BJ (cell line): ENCODE data around the gene ST3GAL3. TPM values are rescaled to one million over a fixed set of nuclear protein-coding genes. Genes with fewer than 3 reads are reported as not detected.

Experiments
- CTCF ChIA-PET: fragments of 350-600 bp; formaldehyde crosslinking; extraction: SDS; loops from one replicate; lab custom pipeline; 2021; ENCODE audit warnings: antibody characterized with exemption, inconsistent platforms; lab: Yijun Ruan, JAX
- POLR2A ChIA-PET: fragments of 300-600 bp; sonication (Branson Sonifier 250); formaldehyde crosslinking; extraction: SDS; loops from one replicate; lab custom pipeline; 2021; ENCODE audit warnings: antibody characterized with exemption; lab: Charles Lee
- DNase-seq: peaks from one replicate; pipeline ENCODE4 v3.0.0-alpha.2; 2011; ENCODE audit warnings: low read depth
- H3K27me3 ChIP-seq: 2 replicates; pipeline ENCODE4 v1.6.0; 2011; ENCODE audit warnings: low read length; ENCODE audit not compliant: control insufficient read depth, insufficient read depth
- H3K36me3 ChIP-seq: 2 replicates; pipeline ENCODE4 v1.5.1; 2011; ENCODE audit warnings: low read length; ENCODE audit not compliant: control insufficient read depth, insufficient read depth
- H3K4me3 ChIP-seq: 2 replicates; pipeline ENCODE4 v1.5.1; 2011; ENCODE audit warnings: low read depth, mild to moderate bottlenecking, control low read depth, low read length
- polyA plus RNA-seq: library from polyadenylated mRNA; depleted of rRNA; stranded (reverse); fragments of >200 nt; gene quantifications from 2 replicates; pipeline ENCODE4 v1.2.3, GENCODE V29; 2011
- TF ChIP-seq, protein P1 (sequence below): IDR thresholded peaks from 2 replicates; pipeline ENCODE4 v1.5.1; 2011; ENCODE audit warnings: low read depth, mild to moderate bottlenecking, control low read depth, inconsistent platforms, low read length, moderate library complexity; ENCODE audit not compliant: insufficient read depth

The ST3GAL3 gene
- polyA plus RNA-seq, 1 experiment: 24.2 TPM

DNA sequence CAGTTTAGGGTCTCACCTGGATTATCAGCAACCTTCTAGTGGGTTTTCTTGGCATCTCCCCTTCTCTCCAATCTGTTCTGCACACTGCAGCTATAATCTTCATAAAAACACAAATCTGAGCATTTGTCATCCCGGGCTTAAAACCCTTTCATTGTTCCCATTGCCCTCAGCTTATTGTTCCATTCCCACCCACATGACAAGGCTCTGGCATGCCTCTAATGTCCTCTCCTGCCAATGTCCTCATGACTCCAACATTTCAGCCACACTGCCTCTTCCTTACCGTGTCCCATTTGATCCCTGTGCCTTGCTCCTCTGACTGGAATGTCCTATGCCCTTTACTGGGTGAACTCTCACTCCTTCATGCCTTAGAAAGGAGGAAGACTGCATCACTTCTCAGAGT lies 255.0 kb downstream of the ST3GAL3 start:
- CTCF ChIA-PET: no interaction called here
- Histone ChIP-seq H3K4me3 (no peak overlapping the region), H3K36me3 (peaks cover 22% of the 10 kb centered on the region), H3K27me3 (no peaks in the 10 kb centered on the region)
- DNase-seq: no peak
- POLR2A ChIA-PET: no interaction called here
- TF ChIP-seq, protein P1, sequence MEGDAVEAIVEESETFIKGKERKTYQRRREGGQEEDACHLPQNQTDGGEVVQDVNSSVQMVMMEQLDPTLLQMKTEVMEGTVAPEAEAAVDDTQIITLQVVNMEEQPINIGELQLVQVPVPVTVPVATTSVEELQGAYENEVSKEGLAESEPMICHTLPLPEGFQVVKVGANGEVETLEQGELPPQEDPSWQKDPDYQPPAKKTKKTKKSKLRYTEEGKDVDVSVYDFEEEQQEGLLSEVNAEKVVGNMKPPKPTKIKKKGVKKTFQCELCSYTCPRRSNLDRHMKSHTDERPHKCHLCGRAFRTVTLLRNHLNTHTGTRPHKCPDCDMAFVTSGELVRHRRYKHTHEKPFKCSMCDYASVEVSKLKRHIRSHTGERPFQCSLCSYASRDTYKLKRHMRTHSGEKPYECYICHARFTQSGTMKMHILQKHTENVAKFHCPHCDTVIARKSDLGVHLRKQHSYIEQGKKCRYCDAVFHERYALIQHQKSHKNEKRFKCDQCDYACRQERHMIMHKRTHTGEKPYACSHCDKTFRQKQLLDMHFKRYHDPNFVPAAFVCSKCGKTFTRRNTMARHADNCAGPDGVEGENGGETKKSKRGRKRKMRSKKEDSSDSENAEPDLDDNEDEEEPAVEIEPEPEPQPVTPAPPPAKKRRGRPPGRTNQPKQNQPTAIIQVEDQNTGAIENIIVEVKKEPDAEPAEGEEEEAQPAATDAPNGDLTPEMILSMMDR: no peak

DNA sequence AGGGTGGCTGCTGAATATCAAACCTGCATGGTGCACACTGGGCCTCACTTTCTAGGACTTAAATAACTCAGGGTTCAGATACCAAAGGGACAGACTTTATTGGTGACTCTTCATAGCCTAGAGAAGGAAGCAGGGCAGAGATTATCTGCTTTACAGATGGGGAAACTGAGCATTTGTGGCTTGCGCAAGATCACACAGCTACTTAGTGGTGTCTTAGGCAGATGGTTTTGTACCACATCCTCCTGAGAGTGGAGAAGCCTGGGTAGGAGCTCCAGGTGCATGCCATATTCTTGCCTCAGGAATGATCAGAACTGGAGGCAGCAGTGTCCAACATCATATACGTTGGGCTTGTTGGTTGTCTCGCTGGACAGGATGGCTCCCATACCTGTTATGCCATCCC lies 255.7 kb downstream of the ST3GAL3 start:
- DNase-seq: no peak
- Histone ChIP-seq H3K27me3 (no peaks in the 10 kb centered on the region), H3K36me3 (peaks cover 16% of the 10 kb centered on the region), H3K4me3 (no peak overlapping the region)
- POLR2A ChIA-PET: no interaction called here
- TF ChIP-seq, protein P1: no peak
- CTCF ChIA-PET: interaction anchor here (0.6 kb wide), 1 partner anchor 202 kb away, joined by 3 read pairs; no protein-coding TSS in a partner anchor

DNA sequence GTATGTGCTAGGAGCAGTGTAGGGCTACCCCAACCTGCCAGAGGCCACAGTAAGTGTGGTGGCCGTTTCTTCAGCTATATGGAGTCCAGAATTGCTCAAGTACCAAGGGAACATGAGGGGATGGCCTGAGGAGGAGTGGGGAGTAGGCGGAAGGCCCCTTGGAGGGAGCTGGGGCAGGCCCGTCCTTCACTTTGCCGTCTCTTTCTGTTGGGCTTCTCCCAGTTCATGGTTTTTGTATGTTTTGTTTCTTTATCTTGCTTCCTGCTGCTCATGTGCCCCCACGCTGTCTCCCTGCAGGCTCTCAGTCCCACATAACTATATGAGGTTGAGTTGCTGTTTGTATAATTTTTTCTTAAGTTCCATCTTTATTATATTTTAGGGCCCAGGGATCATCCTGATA lies 256.6 kb downstream of the ST3GAL3 start:
- ChIA-PET POLR2A (no interaction called here), CTCF (interaction anchor here (1.2 kb wide), 2 partner anchors 12 to 17 kb away, joined by 3 read pairs; no protein-coding TSS in a partner anchor)
- TF ChIP-seq, protein P1: no peak
- Histone ChIP-seq H3K4me3 (no peak overlapping the region), H3K27me3 (no peaks in the 10 kb centered on the region), H3K36me3 (peaks cover 14% of the 10 kb centered on the region)
- DNase-seq: no peak

DNA sequence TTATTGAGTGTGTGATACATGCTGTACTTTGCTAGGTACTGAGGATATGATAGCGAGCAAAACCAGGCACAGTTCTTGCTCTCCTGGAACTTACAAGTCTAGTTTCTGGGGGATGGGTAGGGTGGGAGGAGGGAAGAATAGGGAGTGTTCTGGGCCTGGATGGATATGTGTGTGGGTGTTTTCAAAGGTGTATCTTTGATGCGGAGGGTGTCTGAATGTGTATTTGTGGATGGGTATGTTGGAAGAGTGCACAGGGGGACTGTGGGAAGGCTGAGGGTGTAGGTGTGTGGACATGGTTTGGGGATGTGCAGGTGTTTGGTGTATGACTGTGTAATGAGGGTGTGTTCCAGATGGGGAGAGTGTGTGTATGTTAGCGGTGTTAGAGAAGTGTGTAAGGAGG lies 258.0 kb downstream of the ST3GAL3 start:
- H3K4me3 ChIP-seq: no peak overlapping the region
- H3K36me3 ChIP-seq: peaks cover 11% of the 10 kb centered on the region
- TF ChIP-seq, protein P1: no peak
- no peaks in the 10 kb centered on the region for H3K27me3 ChIP-seq
- ChIA-PET CTCF (interaction anchor here (1.2 to 1.3 kb wide), 2 partner anchors 11 to 16 kb away, joined by 3 read pairs; no protein-coding TSS in a partner anchor), POLR2A (no interaction called here)
- DNase-seq: no peak

DNA sequence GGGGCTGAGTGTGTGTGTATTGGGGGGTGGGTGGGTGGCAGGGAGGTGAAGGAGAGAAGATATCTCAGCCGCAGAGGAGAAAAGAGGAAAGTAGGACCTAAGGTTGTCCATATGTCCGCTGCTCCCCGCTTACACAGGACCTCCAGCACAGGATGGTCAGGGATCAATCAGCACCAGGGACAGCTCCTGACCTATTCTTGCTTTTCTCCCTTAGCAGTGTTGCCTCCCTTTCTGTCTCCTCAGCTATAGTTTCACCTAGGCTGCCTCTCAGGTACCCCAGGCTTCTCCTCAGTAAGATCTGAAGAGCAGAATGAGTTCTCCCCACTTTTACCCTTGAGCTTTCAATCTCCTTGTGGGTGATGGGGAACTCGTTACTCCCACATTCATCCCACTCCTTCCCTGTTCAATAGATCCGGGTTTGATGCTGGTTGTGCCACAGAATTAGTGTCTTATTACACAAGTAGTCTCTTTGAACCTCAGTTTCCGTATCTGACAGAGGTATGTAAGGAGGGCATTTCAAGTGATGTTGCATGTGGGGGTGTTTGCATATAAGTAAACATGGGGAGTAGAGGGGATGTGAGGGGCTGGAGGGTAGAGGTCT lies 261.1 kb downstream of the ST3GAL3 start:
- ChIA-PET CTCF (interaction anchor here (1.0 kb wide), 1 partner anchor 34 kb away, joined by 3 read pairs; no protein-coding TSS in a partner anchor), POLR2A (no interaction called here)
- H3K36me3 ChIP-seq: peaks cover 7% of the 10 kb centered on the region
- DNase-seq: no peak
- H3K4me3 ChIP-seq: no peak overlapping the region
- no peaks in the 10 kb centered on the region for H3K27me3 ChIP-seq
- TF ChIP-seq, protein P1: no peak
